ENCODE data around the gene NUTF2. TPM values are rescaled to one million over a fixed set of nuclear protein-coding genes. Genes with fewer than 3 reads are reported as not detected.

The NUTF2 gene
- total and polyA plus RNA-seq, 2 of the 8 experiments (the other 6 are each of a cell fraction or from before 2014, with no cell fraction given) = 219 to 377 TPM

DNA sequence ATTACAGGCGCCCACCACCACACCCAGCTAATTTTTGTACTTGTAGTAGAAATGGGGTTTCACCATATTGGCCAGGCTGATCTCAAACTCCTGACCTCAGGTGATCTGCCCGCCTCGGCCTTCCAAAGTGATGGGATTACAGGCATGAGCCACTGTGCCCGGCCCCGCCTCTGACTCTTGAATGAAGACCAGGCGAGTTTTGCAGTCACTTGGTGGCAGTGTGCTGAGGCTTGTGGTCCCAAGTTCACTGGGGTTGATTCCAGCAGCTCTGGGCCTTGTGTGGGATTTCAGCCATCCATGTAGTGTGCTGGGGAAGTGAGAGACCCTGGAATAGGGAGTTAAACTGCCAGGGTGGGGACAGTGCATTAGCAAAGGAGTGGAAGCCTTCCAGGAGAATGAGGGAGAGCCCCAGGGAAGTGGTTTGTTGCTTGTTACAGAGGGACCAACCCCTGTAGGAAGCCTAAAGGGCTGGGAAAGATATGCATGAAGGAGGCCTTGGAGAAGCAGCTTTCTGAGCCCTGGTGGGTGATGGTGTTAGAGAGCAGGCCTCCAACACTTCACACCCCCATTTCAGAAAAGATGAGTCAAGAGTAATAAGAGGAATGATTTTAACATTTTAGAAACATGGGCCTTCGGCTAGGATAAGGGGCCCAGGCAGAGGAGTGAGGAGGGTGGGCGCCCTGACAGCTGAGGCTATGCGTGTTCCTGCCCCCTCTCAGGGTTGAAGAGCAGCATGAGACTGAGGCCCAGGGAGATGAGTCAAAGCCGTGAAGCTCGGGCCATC, 60.9 kb downstream of the NUTF2 start:
- Histone ChIP-seq H4K5ac (ENCODE audit: insufficient read length, low read depth, low read length) (no peak overlapping the region), H3K79me2 (ENCODE audit: control insufficient read depth in 1 of 2, insufficient read depth in 2 of 2, low read length in 2 of 2) (no peaks in the 10 kb centered on the region), H3K9ac (replicated peaks in 1 of 4; ENCODE audit: extremely low read depth in 1 of 4, low read depth in 3 of 4, low read length in 3 of 4) (no peak overlapping the region), H4K8ac (ENCODE audit: extremely low read depth, insufficient read depth, low read length) (no peak overlapping the region), H2AK5ac (ENCODE audit: low read depth, low read length) (no peak overlapping the region), H3K14ac (ENCODE audit: insufficient read length) (no peak overlapping the region), H4K20me1 (replicated peaks in 1 of 2; ENCODE audit: control insufficient read depth in 1 of 2, insufficient read depth in 2 of 2, low read length in 2 of 2) (peaks cover 2 to 4% of the 10 kb centered on the region in 2 experiments), H2BK12ac (ENCODE audit: low read depth, low read length) (no peak overlapping the region), H3K79me1 (ENCODE audit: low read depth, low read length) (peaks cover 8% of the 10 kb centered on the region; the same call in 1 of the 2 replicates), H3K9me3 (ENCODE audit: insufficient read depth in 2 of 2, low read depth in 1 of 2, low read length in 1 of 2) (no peaks in the 10 kb centered on the region), H4K91ac (replicated peaks; ENCODE audit: insufficient read length, low read length) (no peak overlapping the region), H3K4me1 (replicated peaks in 1 of 4; ENCODE audit: control insufficient read depth in 3 of 4, insufficient read depth in 4 of 4, low read length in 3 of 4) (no peaks in the 10 kb centered on the region), H2BK5ac (ENCODE audit: low read depth, low read length) (no peak overlapping the region), H3K18ac (ENCODE audit: extremely low read depth, low read length) (no peak overlapping the region), H3K27me3 (replicated peaks in 1 of 4; ENCODE audit: control insufficient read depth in 3 of 4, extremely low read depth in 1 of 4, insufficient read depth in 3 of 4, low read length in 3 of 4) (no peaks in the 10 kb centered on the region), H2BK120ac (replicated peaks; ENCODE audit: low read depth, low read length) (no peak overlapping the region), H2BK15ac (ENCODE audit: low read length) (no peak overlapping the region), H2BK20ac (ENCODE audit: low read length) (no peak overlapping the region), H3K23ac (ENCODE audit: insufficient read length) (no peak overlapping the region), H3K56ac (replicated peaks; ENCODE audit: insufficient read length, low read depth, low read length) (no peak overlapping the region), H3K23me2 (ENCODE audit: low read depth, low read length) (no peaks in the 10 kb centered on the region; the same call in 1 of the 2 replicates), H2AFZ (ENCODE audit: low read length) (no peak overlapping the region), H3K4me2 (ENCODE audit: insufficient read depth in 1 of 2, low read depth in 2 of 2, low read length in 2 of 2) (no peak overlapping the region), H3K4ac (replicated peaks; ENCODE audit: insufficient read length, low read depth, low read length) (no peak overlapping the region), H3K27ac (ENCODE audit: low read depth, low read length) (no peak overlapping the region), H3K36me3 (ENCODE audit: control insufficient read depth in 2 of 4, insufficient read depth in 4 of 4, low read length in 3 of 4) (peaks cover 0 to 17% (median 5%) of the 10 kb centered on the region in 4 experiments; a peak in 5 of 8 replicates), H3K4me3 (ENCODE audit: extremely low read depth in 1 of 4, insufficient read depth in 2 of 4, low read depth in 3 of 4, low read length in 4 of 4) (no peak overlapping the region)
- ChIA-PET POLR2A (ENCODE audit: partially characterized antibody) (interaction anchor here (1.8 kb wide), 1 partner anchor 11 kb away, joined by 4 read pairs; no protein-coding TSS in a partner anchor), CTCF (ENCODE audit: partially characterized antibody) (interaction anchor here (0.6 to 7.6 kb wide), 8 partner anchors 14 to 940 kb away, joined by 3 to 74 read pairs (median 4); partner anchors contain the start of genes CTRL, LCAT, NRN1L and PSKH1)
- no peak for FAIRE-seq
- DNase-seq (ENCODE audit: low read depth in 1 of 2, low spot score in 2 of 2) = no peak
- 90% methylated on average over 11 of the region's 11 CpGs; no CpG with 5 or more reads in 1 of the 2 experiments for WGBS, 2 experiments (ENCODE audit: extremely low coverage in 1 of 2, insufficient coverage in 1 of 2, insufficient read length in 1 of 2, insufficient replicate concordance in 2 of 2, low coverage in 1 of 2, low lambda C conversion rate in 2 of 2, missing lambda C conversion rate in 1 of 2)
- no peak for TF ChIP-seq TBP (IDR thresholded peaks at IDR 0.05; ENCODE audit: low read depth, low read length)
- no peak for TF ChIP-seq BCL11A (IDR thresholded peaks at IDR 0.05; ENCODE audit: low read depth in 2 of 2, low read length in 2 of 2)
- TF ChIP-seq SAP30 (IDR thresholded peaks at IDR 0.05; ENCODE audit: insufficient read depth, insufficient replicate concordance, low read length) = no peak
- no peak for TF ChIP-seq ASH2L (IDR thresholded peaks at IDR 0.05; ENCODE audit: low read length)
- no peak for TF ChIP-seq SIRT6 (IDR thresholded peaks at IDR 0.05; ENCODE audit: low read length)
- no peak for TF ChIP-seq NRF1 (IDR thresholded peaks at IDR 0.05; ENCODE audit: low read depth, low read length)
- TF ChIP-seq GABPA (IDR thresholded peaks at IDR 0.05; ENCODE audit: borderline replicate concordance, insufficient read depth, low read length) = no peak
- TF ChIP-seq, protein P1, sequence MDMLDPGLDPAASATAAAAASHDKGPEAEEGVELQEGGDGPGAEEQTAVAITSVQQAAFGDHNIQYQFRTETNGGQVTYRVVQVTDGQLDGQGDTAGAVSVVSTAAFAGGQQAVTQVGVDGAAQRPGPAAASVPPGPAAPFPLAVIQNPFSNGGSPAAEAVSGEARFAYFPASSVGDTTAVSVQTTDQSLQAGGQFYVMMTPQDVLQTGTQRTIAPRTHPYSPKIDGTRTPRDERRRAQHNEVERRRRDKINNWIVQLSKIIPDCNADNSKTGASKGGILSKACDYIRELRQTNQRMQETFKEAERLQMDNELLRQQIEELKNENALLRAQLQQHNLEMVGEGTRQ (IDR thresholded peaks at IDR 0.05; ENCODE audit: low read length) = no peak
